K562 (cell line): Measurements from ENCODE around the gene ERMARD. TPM values are rescaled to one million over a fixed set of nuclear protein-coding genes. Genes with fewer than 3 reads are reported as not detected.

Source experiments
- ARID1B ChIP-seq: fragments of 450-650 bp; IDR thresholded peaks from 2 replicates; pipeline ENCODE4 v1.6.1; 2016; ENCODE audit warnings: antibody characterized with exemption, mild to moderate bottlenecking, inconsistent platforms
- CXXC5 ChIP-seq: fragments of 250-450 bp; sonication (Bioruptor Pico); IDR thresholded peaks from 2 replicates; pipeline ENCODE4 v1.8.0; 2022; ENCODE audit warnings: inconsistent platforms, mild to moderate bottlenecking, moderate library complexity
- EP400 ChIP-seq: fragments of 450-650 bp; IDR thresholded peaks from 2 replicates; pipeline ENCODE4 v1.6.1; 2017; ENCODE audit warnings: antibody characterized with exemption, mild to moderate bottlenecking, moderate library complexity
- ETV1 ChIP-seq: fragments of 450-650 bp; conservative IDR thresholded peaks from 2 replicates; pipeline ENCODE4 v1.6.1; 2016; ENCODE audit warnings: missing genetic modification characterization, control low read depth, low read depth, missing compliant biosample characterization
- KDM1A ChIP-seq, 2 experiments: fragments of 450-650 bp; IDR thresholded peaks; 2 replicates each; pipeline ENCODE4 v1.6.1; 2016; ENCODE audit warnings: mild to moderate bottlenecking in 2 of 2
- LARP7 ChIP-seq: fragments of 450-650 bp; IDR thresholded peaks from 2 replicates; pipeline ENCODE4 v1.6.1; 2016
- MBD2 ChIP-seq: sonication (generic); IDR thresholded peaks from 2 replicates; pipeline ENCODE4 v1.6.1; 2016; ENCODE audit warnings: low read depth, borderline replicate concordance
- MYC ChIP-seq, 2 experiments: fragments of 250-450 bp in 1 of 2; sonication (Bioruptor Pico) in 1 of 2; IDR thresholded peaks; 2 replicates each; pipeline versions ENCODE4 v1.5.1 to v1.6.1; 2012 to 2021; ENCODE audit warnings: low read depth in 2 of 2, borderline replicate concordance in 1 of 2, improper control_type of control experiment in 1 of 2, low read length in 1 of 2, mild to moderate bottlenecking in 1 of 2, moderate library complexity in 1 of 2
- PKNOX1 ChIP-seq: fragments of 450-650 bp; IDR thresholded peaks from 2 replicates; pipeline ENCODE4 v1.6.1; 2016
- RUNX1 ChIP-seq: sonication (generic); IDR thresholded peaks from 2 replicates; pipeline ENCODE4 v1.6.1; 2016; ENCODE audit warnings: antibody characterized with exemption, low read depth
- SP1 ChIP-seq: sonication (generic); formaldehyde crosslinking; IDR thresholded peaks from 2 replicates; pipeline ENCODE4 v1.8.1; 2022; ENCODE audit warnings: mild to moderate bottlenecking, missing genetic modification reagents
- SUPT5H ChIP-seq: fragments of 450-650 bp; IDR thresholded peaks from 2 replicates; pipeline ENCODE4 v1.6.1; 2016
- TBL1XR1 ChIP-seq, 2 experiments: IDR thresholded peaks; 2 replicates each; pipeline ENCODE4 v1.6.1; 2012; ENCODE audit warnings: improper control_type of control experiment in 2 of 2, low read length in 2 of 2, mild to moderate bottlenecking in 1 of 2
- TEAD1 ChIP-seq, 2 experiments: fragments of 450-650 bp in 1 of 2; sonication (generic) in 1 of 2; formaldehyde crosslinking; IDR thresholded peaks; 2 replicates each; pipeline versions ENCODE4 v1.4.0 to v1.8.0; 2020 to 2022; ENCODE audit warnings: mild to moderate bottlenecking in 2 of 2, missing genetic modification reagents in 1 of 2
- UBTF ChIP-seq, 2 experiments: IDR thresholded peaks; 2 replicates each; pipeline ENCODE4 v1.6.1; 2012; ENCODE audit warnings: improper control_type of control experiment in 2 of 2, low read depth in 2 of 2, low read length in 2 of 2, borderline replicate concordance in 1 of 2
- XRCC5 ChIP-seq: fragments of 200-400 bp; formaldehyde crosslinking; IDR thresholded peaks from 2 replicates; pipeline ENCODE4 v1.6.1; 2017; ENCODE audit warnings: low read depth, mild to moderate bottlenecking, low read length
- ZNF384 ChIP-seq: IDR thresholded peaks from 2 replicates; pipeline ENCODE4 v1.6.1; 2012; ENCODE audit warnings: low read depth, low read length, improper control_type of control experiment
- ZNF609 ChIP-seq: sonication (generic); formaldehyde crosslinking; IDR thresholded peaks from 2 replicates; pipeline ENCODE4 v1.8.1; 2023; ENCODE audit warnings: missing genetic modification reagents, mild to moderate bottlenecking, borderline replicate concordance
- polyA plus RNA-seq, 8 experiments: library from polyadenylated mRNA; depleted of rRNA in 4 of 8; stranded (reverse) in 5 of 8; unstranded in 3 of 8; fragments of >200 nt; fragmentation: Nextera tagmentation in 2 of 8; fragmentation: Illumina TruSeq in 1 of 8; extraction: Ambion mirVana in 2 of 8; extraction: Trizol in 1 of 8; gene quantifications; 2 replicates each; pipeline versions ENCODE4 v1.2.1 to v1.2.3, GENCODE V29; 2011 to 2014; ENCODE audit warnings: inconsistent platforms in 1 of 8, missing spikeins in 1 of 8
- total RNA-seq, 7 experiments: library from RNA; depleted of rRNA in 6 of 7; stranded (reverse); fragments of >200 nt in 6 of 7; fragmentation: Illumina TruSeq in 2 of 7; extraction: Trizol in 2 of 7; gene quantifications; 2 replicates each; pipeline versions ENCODE4 v1.2.1 to v1.2.3, GENCODE V29; 2011 to 2021; ENCODE audit warnings: low replicate concordance in 1 of 7

ERMARD gene
- total and polyA plus RNA-seq, 9 of the 15 experiments (the other 6 are each of a cell fraction or from before 2014, with no cell fraction given): 14.5 to 68.6 (median 27.7) TPM

- TF ChIP-seq ZNF609: peak; percentile 47; the same call in 1 of the 2 replicates
- TF ChIP-seq TBL1XR1 (IDR thresholded peaks at IDR 0.05; ENCODE audit: low read length in 2 of 2): peak; percentile 83 to 85; a peak in 3 of 4 replicates
- TF ChIP-seq ZNF384: 0 out of 2 replicates have a peak, but pooled peaks have one; percentile 20
- peak; percentile 99 for TF ChIP-seq SUPT5H
- TF ChIP-seq CXXC5: peak; percentile 90
- peak; percentile 24; the same call in 1 of the 2 replicates for TF ChIP-seq RUNX1
- no peak for TF ChIP-seq KDM1A (IDR thresholded peaks at IDR 0.05)
- peak; percentile 44 for TF ChIP-seq ARID1B
- peak; percentile 80; the same call in 1 of the 2 replicates for TF ChIP-seq MBD2
- 0 out of 2 replicates have a peak, but pooled peaks have one; percentile 18 for TF ChIP-seq XRCC5
- peak; percentile 90 to 92; a peak in 3 of 4 replicates for TF ChIP-seq UBTF (IDR thresholded peaks at IDR 0.05; ENCODE audit: borderline replicate concordance in 1 of 2, low read depth in 2 of 2, low read length in 2 of 2)
- peak; percentile 94 for TF ChIP-seq LARP7
- peak in 1 of 2 experiments; percentile 64; a peak in 1 of 4 replicates for TF ChIP-seq TEAD1 (CRISPR knock-in tag; IDR thresholded peaks at IDR 0.05)
- TF ChIP-seq PKNOX1: 0 out of 2 replicates have a peak, but pooled peaks have one; percentile 16
- TF ChIP-seq MYC (IDR thresholded peaks at IDR 0.05; ENCODE audit: low read depth, low read length): peak; percentile 94
- TF ChIP-seq MYC (CRISPR knock-in tag; IDR thresholded peaks at IDR 0.05; ENCODE audit: borderline replicate concordance, low read depth): peak; percentile 87; the same call in 1 of the 2 replicates
- TF ChIP-seq EP400: peak; percentile 95
- peak; percentile 71; the same call in 1 of the 2 replicates for TF ChIP-seq SP1 (CRISPR knock-in tag)
- peak; percentile 96 for TF ChIP-seq ETV1 (tag)
Observed at GRCh38 chr6:169751242-169752073, at the start of gene ERMARD, which contains the start of gene DYNLT2 (continued).
